Liver (tissue), 9 donors: Measurements from ENCODE around the gene CBX5. TPM values are rescaled to one million over a fixed set of nuclear protein-coding genes. Genes with fewer than 3 reads are reported as not detected.
A peak's percentile ranks its signal among the peaks of the same experiment; 100 is the strongest.

ENCODE experiments used
- DNase-seq: peaks from one replicate; pipeline ENCODE4 v3.0.0-alpha.2; 2017; ENCODE audit warnings: low spot score
- H3K27ac ChIP-seq, 2 donors: one replicate each; pipeline ENCODE4 v1.7.0; 2013; ENCODE audit warnings: inconsistent platforms in 2 of 2, low read length in 2 of 2, control low read depth in 1 of 2, low read depth in 1 of 2, mild to moderate bottlenecking in 1 of 2
- H3K27me3 ChIP-seq, 4 donors: one replicate each; pipeline versions ENCODE4 v1.6.1 to v1.7.0; 2013; ENCODE audit warnings: low read length in 3 of 4, inconsistent platforms in 1 of 4, mild to moderate bottlenecking in 1 of 4, moderate library complexity in 1 of 4; ENCODE audit not compliant: control insufficient read depth in 4 of 4, insufficient read depth in 4 of 4
- H3K36me3 ChIP-seq, 4 donors: one replicate each; pipeline versions ENCODE4 v1.6.1 to v1.7.0; 2013; ENCODE audit warnings: low read length in 3 of 4, mild to moderate bottlenecking in 3 of 4, low read depth in 1 of 4, moderate library complexity in 1 of 4; ENCODE audit not compliant: control insufficient read depth in 4 of 4, insufficient read depth in 3 of 4
- H3K4me1 ChIP-seq, 4 donors: one replicate each; pipeline versions ENCODE4 v1.6.1 to v1.7.0; 2013; ENCODE audit warnings: low read length in 3 of 4, mild to moderate bottlenecking in 3 of 4, moderate library complexity in 1 of 4; ENCODE audit not compliant: control insufficient read depth in 4 of 4, insufficient read depth in 4 of 4
- H3K4me3 ChIP-seq, 3 donors: one replicate each; pipeline versions ENCODE4 v1.6.1 to v1.7.0; 2013; ENCODE audit warnings: low read length in 3 of 3, control low read depth in 1 of 3, low read depth in 1 of 3, mild to moderate bottlenecking in 1 of 3
- H3K9ac ChIP-seq, 2 donors: one replicate each; pipeline ENCODE4 v1.7.0; 2013; ENCODE audit warnings: low read length in 2 of 2, mild to moderate bottlenecking in 2 of 2, moderate library complexity in 2 of 2, control low read depth in 1 of 2, low read depth in 1 of 2
- H3K9me3 ChIP-seq, 4 donors: one replicate each; pipeline versions ENCODE4 v1.6.1 to v1.7.0; 2013; ENCODE audit warnings: low read length in 3 of 4; ENCODE audit not compliant: control insufficient read depth in 4 of 4
- EGR1 ChIP-seq, 2 donors: IDR thresholded peaks; 2 replicates each; pipeline ENCODE4 v1.6.1; 2016 to 2018; ENCODE audit warnings: antibody characterized with exemption in 2 of 2, low read depth in 2 of 2
- FOXA1 ChIP-seq: IDR thresholded peaks from 2 replicates; pipeline ENCODE4 v1.6.1; 2016; ENCODE audit warnings: antibody characterized with exemption
- FOXA2 ChIP-seq: IDR thresholded peaks from 2 replicates; pipeline ENCODE4 v1.6.1; 2016; ENCODE audit warnings: antibody characterized with exemption
- HNF4A ChIP-seq, 2 donors: conservative IDR thresholded peaks; 2 replicates each; pipeline ENCODE4 v1.6.1; 2016; ENCODE audit warnings: antibody characterized with exemption in 2 of 2, mild to moderate bottlenecking in 2 of 2
- HNF4G ChIP-seq: IDR thresholded peaks from 2 replicates; pipeline ENCODE4 v1.6.1; 2016; ENCODE audit warnings: antibody characterized with exemption
- JUND ChIP-seq, 2 donors: IDR thresholded peaks; 2 replicates each; pipeline ENCODE4 v1.6.1; 2016; ENCODE audit warnings: antibody characterized with exemption in 2 of 2
- NR2F2 ChIP-seq: IDR thresholded peaks from 2 replicates; pipeline ENCODE4 v1.6.1; 2016; ENCODE audit warnings: antibody characterized with exemption
- RAD21 ChIP-seq, 2 donors: IDR thresholded peaks; 2 replicates each; pipeline ENCODE4 v1.6.1; 2016; ENCODE audit warnings: antibody characterized with exemption in 2 of 2, mild to moderate bottlenecking in 2 of 2
- RXRA ChIP-seq, 2 donors: IDR thresholded peaks; 2 replicates each; pipeline ENCODE4 v1.6.1; 2017 to 2018; ENCODE audit warnings: antibody characterized with exemption in 2 of 2, mild to moderate bottlenecking in 1 of 2
- SP1 ChIP-seq: IDR thresholded peaks from 2 replicates; pipeline ENCODE4 v1.6.1; 2018; ENCODE audit warnings: antibody characterized with exemption, mild to moderate bottlenecking
- TAF1 ChIP-seq: conservative IDR thresholded peaks from 2 replicates; pipeline ENCODE4 v1.6.1; 2016; ENCODE audit warnings: antibody characterized with exemption, mild to moderate bottlenecking
- WGBS: extraction: QIAGEN DNeasy Blood & Tissue Kit; methylation state at CpG from one replicate; pipeline ENCODE4 v1.1.7; 2013; 5-methylcytosine and 5-hydroxymethylcytosine counted together
- polyA plus RNA-seq, 2 donors: library from polyadenylated mRNA; stranded (reverse) in 1 of 2; unstranded in 1 of 2; fragments of 200-250 nt in 1 of 2; fragments of >200 nt in 1 of 2; fragmentation: Nextera tagmentation in 1 of 2; extraction: Ambion mirVana in 1 of 2; gene quantifications; one replicate each; pipeline versions ENCODE4 v1.2.1 to v1.2.3, GENCODE V29; 2013 to 2015
- total RNA-seq, 2 donors: library from RNA; depleted of rRNA; stranded (reverse); fragments of >200 nt; gene quantifications; one replicate each; pipeline ENCODE4 v1.2.3, GENCODE V29; 2014
- TF ChIP-seq, protein P1 (sequence below): IDR thresholded peaks from 2 replicates; pipeline ENCODE4 v1.6.1; 2016; ENCODE audit warnings: antibody characterized with exemption, mild to moderate bottlenecking
- TF ChIP-seq, protein P2 (sequence below): IDR thresholded peaks from 2 replicates; pipeline ENCODE4 v1.6.1; 2016; ENCODE audit warnings: antibody characterized with exemption
- TF ChIP-seq, protein P3 (sequence below): IDR thresholded peaks from 2 replicates; pipeline ENCODE4 v1.6.1; 2016; ENCODE audit warnings: antibody characterized with exemption
- TF ChIP-seq, protein P4 (sequence below): fragments of 150-350 bp; IDR thresholded peaks from 2 replicates; pipeline ENCODE4 v1.5.1; 2017; ENCODE audit warnings: improper control_type of control experiment, low read depth, low read length; ENCODE audit not compliant: missing input control
- donor health status: healthy.
- donor health status: healthy.
- donor health status: healthy.
- donor health status: healthy.
- donor health status: healthy.

Gene CBX5
- total and polyA plus RNA-seq, 4 donors, result 4.4 to 62.3 (median 12.6) TPM

DNA sequence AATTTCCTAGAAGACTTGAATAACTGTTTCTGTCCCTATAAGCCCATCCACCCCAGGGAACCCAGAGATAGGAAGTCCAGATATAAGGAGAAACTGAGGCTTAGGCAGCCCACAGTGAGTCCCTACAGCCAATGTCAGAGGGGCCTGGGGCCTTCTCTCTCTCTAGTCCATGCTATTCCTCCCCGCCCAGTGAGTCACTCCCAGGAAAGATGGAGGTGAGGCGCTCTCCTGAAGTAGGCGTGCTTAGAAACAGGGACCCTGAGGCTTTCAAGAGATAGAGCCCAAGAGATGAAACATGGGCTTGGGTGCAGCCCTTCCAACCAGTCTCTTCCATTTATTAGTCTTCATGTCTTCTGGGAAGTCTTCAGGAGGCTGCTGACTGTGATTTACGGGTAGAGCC, 88.8 kb downstream of the CBX5 start:
- Histone ChIP-seq H3K4me1 (peaks cover 2 to 16% (median 4%) of the 10 kb centered on the region in 4 donors), H3K27me3 (no peaks in the 10 kb centered on the region), H3K36me3 (no peaks in the 10 kb centered on the region), H3K4me3 (no peak overlapping the region), H3K9ac (no peak overlapping the region), H3K9me3 (no peaks in the 10 kb centered on the region), H3K27ac (no peak overlapping the region)
- no peak for TF ChIP-seq EGR1 (IDR thresholded peaks at IDR 0.05; ENCODE audit: low read depth in 2 of 2)
- no peak for DNase-seq
- WGBS, result 34% methylated on average over 4 of the region's 4 CpGs

DNA sequence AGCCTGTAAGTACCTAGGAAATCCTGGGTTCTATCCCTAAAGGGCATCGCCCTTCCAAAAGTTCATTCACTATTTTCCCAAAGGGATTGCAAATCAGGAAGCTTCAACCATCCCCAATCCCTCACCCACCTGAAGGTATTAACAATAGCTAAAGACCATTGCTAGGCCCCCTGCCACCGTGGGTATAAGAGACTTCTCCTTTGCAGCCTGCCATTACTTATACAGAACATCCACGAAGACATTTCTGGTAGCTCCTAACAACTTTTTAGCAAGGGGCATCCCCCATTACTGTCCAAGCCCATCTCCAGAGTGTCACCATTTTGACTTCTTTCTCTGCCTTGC, 90.8 kb downstream of the CBX5 start:
- H3K4me3 ChIP-seq, result peak overlapping the region in 2 of 3 donors; percentile 32 to 89
- H3K4me1 ChIP-seq, result peaks cover 2 to 12% (median 4%) of the 10 kb centered on the region in 4 donors
- TF ChIP-seq FOXA1 (no peak), HNF4G (no peak), TAF1 (no peak), JUND (IDR thresholded peaks at IDR 0.05) (no peak), HNF4A (conservative IDR thresholded peaks at IDR 0.05) (no peak)
- TF ChIP-seq, protein P1, sequence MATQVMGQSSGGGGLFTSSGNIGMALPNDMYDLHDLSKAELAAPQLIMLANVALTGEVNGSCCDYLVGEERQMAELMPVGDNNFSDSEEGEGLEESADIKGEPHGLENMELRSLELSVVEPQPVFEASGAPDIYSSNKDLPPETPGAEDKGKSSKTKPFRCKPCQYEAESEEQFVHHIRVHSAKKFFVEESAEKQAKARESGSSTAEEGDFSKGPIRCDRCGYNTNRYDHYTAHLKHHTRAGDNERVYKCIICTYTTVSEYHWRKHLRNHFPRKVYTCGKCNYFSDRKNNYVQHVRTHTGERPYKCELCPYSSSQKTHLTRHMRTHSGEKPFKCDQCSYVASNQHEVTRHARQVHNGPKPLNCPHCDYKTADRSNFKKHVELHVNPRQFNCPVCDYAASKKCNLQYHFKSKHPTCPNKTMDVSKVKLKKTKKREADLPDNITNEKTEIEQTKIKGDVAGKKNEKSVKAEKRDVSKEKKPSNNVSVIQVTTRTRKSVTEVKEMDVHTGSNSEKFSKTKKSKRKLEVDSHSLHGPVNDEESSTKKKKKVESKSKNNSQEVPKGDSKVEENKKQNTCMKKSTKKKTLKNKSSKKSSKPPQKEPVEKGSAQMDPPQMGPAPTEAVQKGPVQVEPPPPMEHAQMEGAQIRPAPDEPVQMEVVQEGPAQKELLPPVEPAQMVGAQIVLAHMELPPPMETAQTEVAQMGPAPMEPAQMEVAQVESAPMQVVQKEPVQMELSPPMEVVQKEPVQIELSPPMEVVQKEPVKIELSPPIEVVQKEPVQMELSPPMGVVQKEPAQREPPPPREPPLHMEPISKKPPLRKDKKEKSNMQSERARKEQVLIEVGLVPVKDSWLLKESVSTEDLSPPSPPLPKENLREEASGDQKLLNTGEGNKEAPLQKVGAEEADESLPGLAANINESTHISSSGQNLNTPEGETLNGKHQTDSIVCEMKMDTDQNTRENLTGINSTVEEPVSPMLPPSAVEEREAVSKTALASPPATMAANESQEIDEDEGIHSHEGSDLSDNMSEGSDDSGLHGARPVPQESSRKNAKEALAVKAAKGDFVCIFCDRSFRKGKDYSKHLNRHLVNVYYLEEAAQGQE, result no peak
- H3K9ac ChIP-seq, result no peak overlapping the region
- no peak overlapping the region for H3K27ac ChIP-seq
- no peak for DNase-seq
- no peaks in the 10 kb centered on the region for H3K36me3 ChIP-seq
- no peaks in the 10 kb centered on the region for H3K27me3 ChIP-seq
- H3K9me3 ChIP-seq, result no peaks in the 10 kb centered on the region
- 20% methylated on average over 3 of the region's 3 CpGs for WGBS

DNA sequence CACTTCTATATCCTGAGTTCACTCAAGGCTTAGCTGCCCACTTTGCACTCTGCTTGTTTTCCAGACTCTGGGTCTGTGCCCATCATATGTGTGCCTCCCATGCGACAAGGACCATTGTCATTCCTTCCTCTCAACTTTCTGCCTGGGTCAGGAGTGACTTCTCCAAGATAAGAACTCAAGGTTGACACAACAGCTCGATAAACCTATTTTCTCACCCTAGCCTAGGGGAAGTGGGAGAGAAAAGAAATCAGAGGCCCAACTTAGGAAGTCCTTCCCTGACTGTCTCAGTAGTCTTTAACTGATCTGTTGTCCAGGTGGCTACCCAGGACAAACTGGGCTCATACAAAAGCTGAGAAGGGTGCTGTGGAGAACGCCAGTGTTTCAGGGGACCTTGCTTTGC, 92.8 kb downstream of the CBX5 start:
- TF ChIP-seq SP1, result no peak
- no peak for TF ChIP-seq HNF4G
- TF ChIP-seq, protein P2, sequence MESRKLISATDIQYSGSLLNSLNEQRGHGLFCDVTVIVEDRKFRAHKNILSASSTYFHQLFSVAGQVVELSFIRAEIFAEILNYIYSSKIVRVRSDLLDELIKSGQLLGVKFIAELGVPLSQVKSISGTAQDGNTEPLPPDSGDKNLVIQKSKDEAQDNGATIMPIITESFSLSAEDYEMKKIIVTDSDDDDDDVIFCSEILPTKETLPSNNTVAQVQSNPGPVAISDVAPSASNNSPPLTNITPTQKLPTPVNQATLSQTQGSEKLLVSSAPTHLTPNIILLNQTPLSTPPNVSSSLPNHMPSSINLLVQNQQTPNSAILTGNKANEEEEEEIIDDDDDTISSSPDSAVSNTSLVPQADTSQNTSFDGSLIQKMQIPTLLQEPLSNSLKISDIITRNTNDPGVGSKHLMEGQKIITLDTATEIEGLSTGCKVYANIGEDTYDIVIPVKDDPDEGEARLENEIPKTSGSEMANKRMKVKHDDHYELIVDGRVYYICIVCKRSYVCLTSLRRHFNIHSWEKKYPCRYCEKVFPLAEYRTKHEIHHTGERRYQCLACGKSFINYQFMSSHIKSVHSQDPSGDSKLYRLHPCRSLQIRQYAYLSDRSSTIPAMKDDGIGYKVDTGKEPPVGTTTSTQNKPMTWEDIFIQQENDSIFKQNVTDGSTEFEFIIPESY, result no peak
- TF ChIP-seq, protein P1, result no peak
- no peak for TF ChIP-seq FOXA2
- TF ChIP-seq, protein P3, sequence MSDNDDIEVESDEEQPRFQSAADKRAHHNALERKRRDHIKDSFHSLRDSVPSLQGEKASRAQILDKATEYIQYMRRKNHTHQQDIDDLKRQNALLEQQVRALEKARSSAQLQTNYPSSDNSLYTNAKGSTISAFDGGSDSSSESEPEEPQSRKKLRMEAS, result no peak
- TF ChIP-seq EGR1 (IDR thresholded peaks at IDR 0.05; ENCODE audit: low read depth in 2 of 2), result no peak
- no peak for TF ChIP-seq NR2F2
- TF ChIP-seq TAF1, result no peak
- TF ChIP-seq, protein P4, sequence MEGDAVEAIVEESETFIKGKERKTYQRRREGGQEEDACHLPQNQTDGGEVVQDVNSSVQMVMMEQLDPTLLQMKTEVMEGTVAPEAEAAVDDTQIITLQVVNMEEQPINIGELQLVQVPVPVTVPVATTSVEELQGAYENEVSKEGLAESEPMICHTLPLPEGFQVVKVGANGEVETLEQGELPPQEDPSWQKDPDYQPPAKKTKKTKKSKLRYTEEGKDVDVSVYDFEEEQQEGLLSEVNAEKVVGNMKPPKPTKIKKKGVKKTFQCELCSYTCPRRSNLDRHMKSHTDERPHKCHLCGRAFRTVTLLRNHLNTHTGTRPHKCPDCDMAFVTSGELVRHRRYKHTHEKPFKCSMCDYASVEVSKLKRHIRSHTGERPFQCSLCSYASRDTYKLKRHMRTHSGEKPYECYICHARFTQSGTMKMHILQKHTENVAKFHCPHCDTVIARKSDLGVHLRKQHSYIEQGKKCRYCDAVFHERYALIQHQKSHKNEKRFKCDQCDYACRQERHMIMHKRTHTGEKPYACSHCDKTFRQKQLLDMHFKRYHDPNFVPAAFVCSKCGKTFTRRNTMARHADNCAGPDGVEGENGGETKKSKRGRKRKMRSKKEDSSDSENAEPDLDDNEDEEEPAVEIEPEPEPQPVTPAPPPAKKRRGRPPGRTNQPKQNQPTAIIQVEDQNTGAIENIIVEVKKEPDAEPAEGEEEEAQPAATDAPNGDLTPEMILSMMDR, result no peak
- no peak for TF ChIP-seq RAD21 (IDR thresholded peaks at IDR 0.05)
- no peak for TF ChIP-seq FOXA1
- no peak for TF ChIP-seq RXRA (IDR thresholded peaks at IDR 0.05)
- DNase-seq, result no peak
- H3K27ac ChIP-seq, result no peak overlapping the region
- WGBS, result 91% methylated on average over 3 of the region's 3 CpGs
- peaks cover 2 to 12% (median 4%) of the 10 kb centered on the region in 4 donors for H3K4me1 ChIP-seq
- H3K36me3 ChIP-seq, result peaks cover 0 to 9% (median 2%) of the 10 kb centered on the region in 4 donors
- H3K27me3 ChIP-seq, result no peaks in the 10 kb centered on the region
- no peaks in the 10 kb centered on the region for H3K9me3 ChIP-seq
- no peak overlapping the region for H3K9ac ChIP-seq
- H3K4me3 ChIP-seq, result no peak overlapping the region
